Liver (tissue), 9 donors: Measurements from ENCODE around the gene AGTRAP. TPM values are rescaled to one million over a fixed set of nuclear protein-coding genes. Genes with fewer than 3 reads are reported as not detected.

Experiments used
- DNase-seq: peaks from one replicate; pipeline ENCODE4 v3.0.0-alpha.2; 2017; ENCODE audit warnings: low spot score
- H3K27ac ChIP-seq, 2 donors: one replicate each; pipeline ENCODE4 v1.7.0; 2013; ENCODE audit warnings: inconsistent platforms in 2 of 2, low read length in 2 of 2, control low read depth in 1 of 2, low read depth in 1 of 2, mild to moderate bottlenecking in 1 of 2
- H3K27me3 ChIP-seq, 4 donors: one replicate each; pipeline versions ENCODE4 v1.6.1 to v1.7.0; 2013; ENCODE audit warnings: low read length in 3 of 4, inconsistent platforms in 1 of 4, mild to moderate bottlenecking in 1 of 4, moderate library complexity in 1 of 4; ENCODE audit not compliant: control insufficient read depth in 4 of 4, insufficient read depth in 4 of 4
- H3K36me3 ChIP-seq, 4 donors: one replicate each; pipeline versions ENCODE4 v1.6.1 to v1.7.0; 2013; ENCODE audit warnings: low read length in 3 of 4, mild to moderate bottlenecking in 3 of 4, low read depth in 1 of 4, moderate library complexity in 1 of 4; ENCODE audit not compliant: control insufficient read depth in 4 of 4, insufficient read depth in 3 of 4
- H3K4me1 ChIP-seq, 4 donors: one replicate each; pipeline versions ENCODE4 v1.6.1 to v1.7.0; 2013; ENCODE audit warnings: low read length in 3 of 4, mild to moderate bottlenecking in 3 of 4, moderate library complexity in 1 of 4; ENCODE audit not compliant: control insufficient read depth in 4 of 4, insufficient read depth in 4 of 4
- H3K4me3 ChIP-seq, 3 donors: one replicate each; pipeline versions ENCODE4 v1.6.1 to v1.7.0; 2013; ENCODE audit warnings: low read length in 3 of 3, control low read depth in 1 of 3, low read depth in 1 of 3, mild to moderate bottlenecking in 1 of 3
- H3K9ac ChIP-seq, 2 donors: one replicate each; pipeline ENCODE4 v1.7.0; 2013; ENCODE audit warnings: low read length in 2 of 2, mild to moderate bottlenecking in 2 of 2, moderate library complexity in 2 of 2, control low read depth in 1 of 2, low read depth in 1 of 2
- H3K9me3 ChIP-seq, 4 donors: one replicate each; pipeline versions ENCODE4 v1.6.1 to v1.7.0; 2013; ENCODE audit warnings: low read length in 3 of 4; ENCODE audit not compliant: control insufficient read depth in 4 of 4
- EGR1 ChIP-seq, 2 donors: IDR thresholded peaks; 2 replicates each; pipeline ENCODE4 v1.6.1; 2016 to 2018; ENCODE audit warnings: antibody characterized with exemption in 2 of 2, low read depth in 2 of 2
- FOXA1 ChIP-seq: IDR thresholded peaks from 2 replicates; pipeline ENCODE4 v1.6.1; 2016; ENCODE audit warnings: antibody characterized with exemption
- FOXA2 ChIP-seq: IDR thresholded peaks from 2 replicates; pipeline ENCODE4 v1.6.1; 2016; ENCODE audit warnings: antibody characterized with exemption
- GABPA ChIP-seq, 2 donors: IDR thresholded peaks in 1 of 2; conservative IDR thresholded peaks in 1 of 2; 2 replicates each; pipeline ENCODE4 v1.6.1; 2016; ENCODE audit warnings: antibody characterized with exemption in 2 of 2, mild to moderate bottlenecking in 1 of 2, moderate library complexity in 1 of 2
- HNF4A ChIP-seq, 2 donors: conservative IDR thresholded peaks; 2 replicates each; pipeline ENCODE4 v1.6.1; 2016; ENCODE audit warnings: antibody characterized with exemption in 2 of 2, mild to moderate bottlenecking in 2 of 2
- HNF4G ChIP-seq: IDR thresholded peaks from 2 replicates; pipeline ENCODE4 v1.6.1; 2016; ENCODE audit warnings: antibody characterized with exemption
- RAD21 ChIP-seq, 2 donors: IDR thresholded peaks; 2 replicates each; pipeline ENCODE4 v1.6.1; 2016; ENCODE audit warnings: antibody characterized with exemption in 2 of 2, mild to moderate bottlenecking in 2 of 2
- RXRA ChIP-seq, 2 donors: IDR thresholded peaks; 2 replicates each; pipeline ENCODE4 v1.6.1; 2017 to 2018; ENCODE audit warnings: antibody characterized with exemption in 2 of 2, mild to moderate bottlenecking in 1 of 2
- YY1 ChIP-seq: IDR thresholded peaks from 2 replicates; pipeline ENCODE4 v1.6.1; 2016; ENCODE audit warnings: antibody characterized with exemption, mild to moderate bottlenecking
- ZBTB33 ChIP-seq: IDR thresholded peaks from 2 replicates; pipeline ENCODE4 v1.6.1; 2016; ENCODE audit warnings: antibody characterized with exemption
- WGBS: extraction: QIAGEN DNeasy Blood & Tissue Kit; methylation state at CpG from one replicate; pipeline ENCODE4 v1.1.7; 2013; 5-methylcytosine and 5-hydroxymethylcytosine counted together
- polyA plus RNA-seq, 2 donors: library from polyadenylated mRNA; stranded (reverse) in 1 of 2; unstranded in 1 of 2; fragments of 200-250 nt in 1 of 2; fragments of >200 nt in 1 of 2; fragmentation: Nextera tagmentation in 1 of 2; extraction: Ambion mirVana in 1 of 2; gene quantifications; one replicate each; pipeline versions ENCODE4 v1.2.1 to v1.2.3, GENCODE V29; 2013 to 2015
- total RNA-seq, 2 donors: library from RNA; depleted of rRNA; stranded (reverse); fragments of >200 nt; gene quantifications; one replicate each; pipeline ENCODE4 v1.2.3, GENCODE V29; 2014
- TF ChIP-seq, protein P1 (sequence below): IDR thresholded peaks from 2 replicates; pipeline ENCODE4 v1.6.1; 2016; ENCODE audit warnings: antibody characterized with exemption
- TF ChIP-seq, protein P2 (sequence below): fragments of 150-350 bp; IDR thresholded peaks from 2 replicates; pipeline ENCODE4 v1.5.1; 2017; ENCODE audit warnings: improper control_type of control experiment, low read depth, low read length; ENCODE audit not compliant: missing input control
- TF ChIP-seq, protein P3 (sequence below): IDR thresholded peaks from 2 replicates; pipeline ENCODE4 v1.6.1; 2016; ENCODE audit warnings: antibody characterized with exemption, mild to moderate bottlenecking
- donor health status: healthy.
- donor health status: healthy.
- donor health status: healthy.
- donor health status: healthy.
- donor health status: healthy.

The AGTRAP gene
- total and polyA plus RNA-seq, 4 donors: 8.5 to 19.3 (median 17.5) TPM

DNA sequence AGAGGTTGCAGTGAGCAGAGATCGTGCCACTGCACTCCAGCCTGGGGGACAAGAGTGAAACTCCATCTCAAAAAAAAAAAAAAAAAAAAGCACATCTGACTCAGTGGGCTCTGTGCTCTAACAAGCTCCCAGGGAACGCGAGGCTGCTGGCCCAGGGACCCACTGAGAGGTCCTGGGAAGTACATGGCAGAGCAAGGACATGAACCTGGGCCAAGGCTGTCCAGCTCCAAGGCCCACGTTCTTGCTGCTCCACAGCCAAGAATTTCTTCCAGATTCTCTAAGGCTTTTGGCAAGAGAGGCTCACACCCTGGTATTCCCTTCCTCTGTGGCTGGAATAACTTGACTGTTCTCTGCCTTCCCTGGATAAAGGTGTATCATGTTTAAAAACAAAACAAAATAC, 15.4 kb upstream of the AGTRAP start:
- WGBS: 72% methylated on average over 4 of the region's 4 CpGs
- H3K4me3 ChIP-seq: no peak overlapping the region
- H3K9ac ChIP-seq: no peak overlapping the region
- H3K4me1 ChIP-seq: peaks cover 1 to 9% (median 7%) of the 10 kb centered on the region in 4 donors
- no peaks in the 10 kb centered on the region for H3K9me3 ChIP-seq
- no peak overlapping the region for H3K27ac ChIP-seq
- no peak for TF ChIP-seq ZBTB33
- TF ChIP-seq HNF4A (conservative IDR thresholded peaks at IDR 0.05): no peak
- TF ChIP-seq, protein P1, sequence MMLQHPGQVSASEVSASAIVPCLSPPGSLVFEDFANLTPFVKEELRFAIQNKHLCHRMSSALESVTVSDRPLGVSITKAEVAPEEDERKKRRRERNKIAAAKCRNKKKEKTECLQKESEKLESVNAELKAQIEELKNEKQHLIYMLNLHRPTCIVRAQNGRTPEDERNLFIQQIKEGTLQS: no peak
- TF ChIP-seq, protein P2, sequence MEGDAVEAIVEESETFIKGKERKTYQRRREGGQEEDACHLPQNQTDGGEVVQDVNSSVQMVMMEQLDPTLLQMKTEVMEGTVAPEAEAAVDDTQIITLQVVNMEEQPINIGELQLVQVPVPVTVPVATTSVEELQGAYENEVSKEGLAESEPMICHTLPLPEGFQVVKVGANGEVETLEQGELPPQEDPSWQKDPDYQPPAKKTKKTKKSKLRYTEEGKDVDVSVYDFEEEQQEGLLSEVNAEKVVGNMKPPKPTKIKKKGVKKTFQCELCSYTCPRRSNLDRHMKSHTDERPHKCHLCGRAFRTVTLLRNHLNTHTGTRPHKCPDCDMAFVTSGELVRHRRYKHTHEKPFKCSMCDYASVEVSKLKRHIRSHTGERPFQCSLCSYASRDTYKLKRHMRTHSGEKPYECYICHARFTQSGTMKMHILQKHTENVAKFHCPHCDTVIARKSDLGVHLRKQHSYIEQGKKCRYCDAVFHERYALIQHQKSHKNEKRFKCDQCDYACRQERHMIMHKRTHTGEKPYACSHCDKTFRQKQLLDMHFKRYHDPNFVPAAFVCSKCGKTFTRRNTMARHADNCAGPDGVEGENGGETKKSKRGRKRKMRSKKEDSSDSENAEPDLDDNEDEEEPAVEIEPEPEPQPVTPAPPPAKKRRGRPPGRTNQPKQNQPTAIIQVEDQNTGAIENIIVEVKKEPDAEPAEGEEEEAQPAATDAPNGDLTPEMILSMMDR: no peak
- TF ChIP-seq GABPA (IDR thresholded peaks at IDR 0.05 in 1 of 2, conservative IDR thresholded peaks at IDR 0.05 in 1 of 2): no peak
- DNase-seq: no peak
- no peaks in the 10 kb centered on the region for H3K27me3 ChIP-seq
- H3K36me3 ChIP-seq: no peaks in the 10 kb centered on the region

- 75% methylated on average over 4 of the region's 4 CpGs for WGBS
- Histone ChIP-seq H3K36me3 (no peaks in the 10 kb centered on the region), H3K9me3 (no peaks in the 10 kb centered on the region), H3K27ac (no peak overlapping the region), H3K4me1 (peaks cover 1 to 9% (median 7%) of the 10 kb centered on the region in 4 donors), H3K27me3 (no peaks in the 10 kb centered on the region), H3K4me3 (no peak overlapping the region), H3K9ac (no peak overlapping the region)
- no peak for DNase-seq
- TF ChIP-seq, protein P3, sequence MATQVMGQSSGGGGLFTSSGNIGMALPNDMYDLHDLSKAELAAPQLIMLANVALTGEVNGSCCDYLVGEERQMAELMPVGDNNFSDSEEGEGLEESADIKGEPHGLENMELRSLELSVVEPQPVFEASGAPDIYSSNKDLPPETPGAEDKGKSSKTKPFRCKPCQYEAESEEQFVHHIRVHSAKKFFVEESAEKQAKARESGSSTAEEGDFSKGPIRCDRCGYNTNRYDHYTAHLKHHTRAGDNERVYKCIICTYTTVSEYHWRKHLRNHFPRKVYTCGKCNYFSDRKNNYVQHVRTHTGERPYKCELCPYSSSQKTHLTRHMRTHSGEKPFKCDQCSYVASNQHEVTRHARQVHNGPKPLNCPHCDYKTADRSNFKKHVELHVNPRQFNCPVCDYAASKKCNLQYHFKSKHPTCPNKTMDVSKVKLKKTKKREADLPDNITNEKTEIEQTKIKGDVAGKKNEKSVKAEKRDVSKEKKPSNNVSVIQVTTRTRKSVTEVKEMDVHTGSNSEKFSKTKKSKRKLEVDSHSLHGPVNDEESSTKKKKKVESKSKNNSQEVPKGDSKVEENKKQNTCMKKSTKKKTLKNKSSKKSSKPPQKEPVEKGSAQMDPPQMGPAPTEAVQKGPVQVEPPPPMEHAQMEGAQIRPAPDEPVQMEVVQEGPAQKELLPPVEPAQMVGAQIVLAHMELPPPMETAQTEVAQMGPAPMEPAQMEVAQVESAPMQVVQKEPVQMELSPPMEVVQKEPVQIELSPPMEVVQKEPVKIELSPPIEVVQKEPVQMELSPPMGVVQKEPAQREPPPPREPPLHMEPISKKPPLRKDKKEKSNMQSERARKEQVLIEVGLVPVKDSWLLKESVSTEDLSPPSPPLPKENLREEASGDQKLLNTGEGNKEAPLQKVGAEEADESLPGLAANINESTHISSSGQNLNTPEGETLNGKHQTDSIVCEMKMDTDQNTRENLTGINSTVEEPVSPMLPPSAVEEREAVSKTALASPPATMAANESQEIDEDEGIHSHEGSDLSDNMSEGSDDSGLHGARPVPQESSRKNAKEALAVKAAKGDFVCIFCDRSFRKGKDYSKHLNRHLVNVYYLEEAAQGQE: no peak
Measured at GRCh38 chr1:11721311-11721710, 14.6 kb upstream of the AGTRAP start.

DNA sequence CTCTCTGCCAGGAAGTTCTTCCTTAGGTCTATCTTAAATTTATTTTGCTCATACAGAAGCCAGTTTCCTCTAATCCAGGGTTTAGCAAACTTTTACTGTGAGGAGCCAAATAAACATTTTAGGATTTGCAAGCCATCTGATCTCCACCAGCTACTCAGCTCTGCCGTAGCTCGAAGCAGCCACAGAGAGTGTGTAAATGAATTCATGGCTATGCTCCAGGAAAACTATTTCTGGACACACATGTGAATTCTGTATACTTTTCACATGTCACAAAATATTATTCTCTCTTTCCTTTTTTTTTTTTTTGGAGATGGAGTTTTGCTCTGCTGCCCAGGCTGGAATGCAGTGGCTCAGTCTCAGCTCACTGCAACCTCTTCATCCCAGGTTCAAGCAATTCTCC, 13.4 kb upstream of the AGTRAP start:
- Histone ChIP-seq H3K27ac (no peak overlapping the region), H3K4me1 (peaks cover 1 to 9% (median 7%) of the 10 kb centered on the region in 4 donors), H3K9ac (no peak overlapping the region), H3K4me3 (no peak overlapping the region), H3K36me3 (no peaks in the 10 kb centered on the region), H3K27me3 (no peaks in the 10 kb centered on the region), H3K9me3 (no peaks in the 10 kb centered on the region)
- DNase-seq: no peak
- whole genome bisulfite sequencing: 75% methylated on average over 2 of the region's 2 CpGs
- no peak for TF ChIP-seq FOXA1
- no peak for TF ChIP-seq EGR1 (IDR thresholded peaks at IDR 0.05; ENCODE audit: low read depth in 2 of 2)
- TF ChIP-seq HNF4G: no peak
- TF ChIP-seq YY1: no peak
- TF ChIP-seq, protein P2: no peak
- no peak for TF ChIP-seq RAD21 (IDR thresholded peaks at IDR 0.05)
- TF ChIP-seq, protein P3: no peak
- TF ChIP-seq RXRA (IDR thresholded peaks at IDR 0.05): no peak
- TF ChIP-seq, protein P1: no peak
- no peak for TF ChIP-seq FOXA2
